ENCODE data around the gene MRPS34. TPM values are rescaled to one million over a fixed set of nuclear protein-coding genes. Genes with fewer than 3 reads are reported as not detected.

MRPS34 gene
- total RNA-seq (2022) (105 and 109 TPM in 2 replicates), Bru-seq, nascent RNA (percentile 80 among the genes with signal in this experiment), BruChase-seq, experiment 1, labeled RNA remaining after a 2-hour chase (percentile 93 among the genes with signal in this experiment), BruChase-seq, experiment 2, labeled RNA remaining after a 6-hour chase (percentile 97 among the genes with signal in this experiment)
- long read RNA-seq, transcript MRPS34-202 (3 exons, 1,024 nt) = major isoform, 164 of 231 reads
- long read RNA-seq, transcript MRPS34-201 (3 exons, 1,040 nt) = minor isoform, 16 of 231 reads
- long read RNA-seq, transcript MRPS34-203 (2 exons, 713 nt) = minor isoform, 18 of 231 reads
- long read RNA-seq, partial matches to known transcripts = 9 of 231 reads
- long read RNA-seq, other reads (novel, unspliced or antisense) = 24 of 231 reads

- POLR2A ChIA-PET = interaction anchor here (0.6 to 2.0 kb wide), 3 partner anchors 10 to 127 kb away, joined by 4 to 18 read pairs (median 4); partner anchors contain the start of genes MAPK8IP3, NUBP2 and SPSB3
Observed at GRCh38 chr16:1772908-1773702, at the start of gene MRPS34. MRPS34 (minus strand) TSS chr16:1773134; CDS start chr16:1773119, 15 bp downstream.

GRCh38 chr16:1821861-1822611 is 49.1 kb upstream of the MRPS34 start:
- peaks cover 1% of the 10 kb centered on the region; the same call in 1 of the 2 replicates for H3K36me3 ChIP-seq (ENCODE audit: control insufficient read depth, insufficient read depth, low read length)
- ChIA-PET CTCF (no interaction called here), POLR2A (no interaction called here)
- no peak overlapping the region for H3K27ac Mint-ChIP-seq (ENCODE audit: unreplicated experiment)
- intact Hi-C loops (cut with micrococcal nuclease; ENCODE audit: unreplicated experiment) = loop anchor here (5.0 kb wide), 1 partner anchor 40 kb away; the partner anchor contains the start of genes NUBP2 and SPSB3
- no peaks in the 10 kb centered on the region for H3K27me3 Mint-ChIP-seq (ENCODE audit: insufficient read depth, unreplicated experiment)
- no peaks in the 10 kb centered on the region for H3K27me3 ChIP-seq (replicated peaks; ENCODE audit: control insufficient read depth, insufficient read depth, low read length)
- no peak overlapping the region for H3K4me3 ChIP-seq (ENCODE audit: low read depth, low read length)
- H3K9me3 ChIP-seq = no peaks in the 10 kb centered on the region
- no TSS peak for BruUV-seq (replicated peaks)
- H3K9me3 Mint-ChIP-seq (ENCODE audit: unreplicated experiment) = no peaks in the 10 kb centered on the region
- peaks cover 17% of the 10 kb centered on the region for H3K36me3 Mint-ChIP-seq (ENCODE audit: insufficient read depth, unreplicated experiment)
- TF ChIP-seq, protein P1, sequence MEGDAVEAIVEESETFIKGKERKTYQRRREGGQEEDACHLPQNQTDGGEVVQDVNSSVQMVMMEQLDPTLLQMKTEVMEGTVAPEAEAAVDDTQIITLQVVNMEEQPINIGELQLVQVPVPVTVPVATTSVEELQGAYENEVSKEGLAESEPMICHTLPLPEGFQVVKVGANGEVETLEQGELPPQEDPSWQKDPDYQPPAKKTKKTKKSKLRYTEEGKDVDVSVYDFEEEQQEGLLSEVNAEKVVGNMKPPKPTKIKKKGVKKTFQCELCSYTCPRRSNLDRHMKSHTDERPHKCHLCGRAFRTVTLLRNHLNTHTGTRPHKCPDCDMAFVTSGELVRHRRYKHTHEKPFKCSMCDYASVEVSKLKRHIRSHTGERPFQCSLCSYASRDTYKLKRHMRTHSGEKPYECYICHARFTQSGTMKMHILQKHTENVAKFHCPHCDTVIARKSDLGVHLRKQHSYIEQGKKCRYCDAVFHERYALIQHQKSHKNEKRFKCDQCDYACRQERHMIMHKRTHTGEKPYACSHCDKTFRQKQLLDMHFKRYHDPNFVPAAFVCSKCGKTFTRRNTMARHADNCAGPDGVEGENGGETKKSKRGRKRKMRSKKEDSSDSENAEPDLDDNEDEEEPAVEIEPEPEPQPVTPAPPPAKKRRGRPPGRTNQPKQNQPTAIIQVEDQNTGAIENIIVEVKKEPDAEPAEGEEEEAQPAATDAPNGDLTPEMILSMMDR (IDR thresholded peaks at IDR 0.05; ENCODE audit: insufficient read depth in 1 of 2, low read depth in 1 of 2, low read length in 1 of 2, severe bottlenecking in 1 of 2, unreplicated experiment in 1 of 2) = no peak
- H3K4me3 Mint-ChIP-seq (ENCODE audit: unreplicated experiment) = no peak overlapping the region
- no peaks in the 10 kb centered on the region for H3K4me1 ChIP-seq
- DNase-seq = peak in 1 of 2 experiments; percentile 14
- H3K4me1 Mint-ChIP-seq (ENCODE audit: low read depth, unreplicated experiment) = no peaks in the 10 kb centered on the region

More at GRCh38 chr16:1772908-1773702, at the start of gene MRPS34:
- Histone ChIP-seq H3K9me3 (no peaks in the 10 kb centered on the region), H3K27me3 (replicated peaks; ENCODE audit: control insufficient read depth, insufficient read depth, low read length) (no peaks in the 10 kb centered on the region), H3K4me3 (ENCODE audit: low read depth, low read length) (peak within 1 kb of the TSS; percentile 93), H3K4me1 (peaks cover 8% of the 10 kb centered on the region), H3K36me3 (ENCODE audit: control insufficient read depth, insufficient read depth, low read length) (no peaks in the 10 kb centered on the region)
- Mint-ChIP-seq H3K36me3 (ENCODE audit: insufficient read depth, unreplicated experiment) (peaks cover 79% of the 10 kb centered on the region), H3K4me1 (ENCODE audit: low read depth, unreplicated experiment) (no peaks in the 10 kb centered on the region), H3K27me3 (ENCODE audit: insufficient read depth, unreplicated experiment) (no peaks in the 10 kb centered on the region), H3K4me3 (ENCODE audit: unreplicated experiment) (peak within 1 kb of the TSS; percentile 78), H3K9me3 (ENCODE audit: unreplicated experiment) (no peaks in the 10 kb centered on the region), H3K27ac (ENCODE audit: unreplicated experiment) (peak within 1 kb of the TSS; percentile 63)
- CTCF ChIA-PET = interaction anchor here (0.7 to 1.6 kb wide), 4 partner anchors 9 to 89 kb away, joined by 3 to 14 read pairs (median 7); partner anchors contain the start of genes NUBP2 and SPSB3
- TSS peak; percentile 17 for BruUV-seq (replicated peaks)
- TF ChIP-seq, protein P1 (IDR thresholded peaks at IDR 0.05; ENCODE audit: insufficient read depth in 1 of 2, low read depth in 1 of 2, low read length in 1 of 2, severe bottlenecking in 1 of 2, unreplicated experiment in 1 of 2) = peak; percentile 64 to 89
- DNase-seq = peak; percentile 83 to 93
- intact Hi-C loops (cut with micrococcal nuclease; ENCODE audit: unreplicated experiment) = loop anchor here (1.0 kb wide), 1 partner anchor 9 kb away; the partner anchor contains the start of genes NUBP2 and SPSB3

Data from Caco-2 (cell line).